GM12801 (cell line): ENCODE results near the gene CAMK1D.

Source experiments
- CTCF ChIP-seq: IDR thresholded peaks from one replicate; pipeline ENCODE4 v1.5.1; 2011; ENCODE audit warnings: control low read depth; ENCODE audit not compliant: insufficient read length; ENCODE audit errors: extremely low read depth

Gene CAMK1D

GRCh38 chr10:12533723-12534122, 184.4 kb downstream of the CAMK1D start:
- no peak for TF ChIP-seq CTCF

- TF ChIP-seq CTCF: no peak
These were observed 185.5 kb downstream of the CAMK1D start for GRCh38 chr10:12534824-12535223.

- TF ChIP-seq CTCF: no peak
These were observed 186.3 kb downstream of the CAMK1D start for GRCh38 chr10:12535656-12536055.

GRCh38 chr10:12538491-12538995, 189.2 kb downstream of the CAMK1D start:
- TF ChIP-seq CTCF: no peak

- no peak for TF ChIP-seq CTCF
These were observed 190.2 kb downstream of the CAMK1D start for GRCh38 chr10:12539350-12540164.

GRCh38 chr10:12540341-12540781, 191.0 kb downstream of the CAMK1D start:
- TF ChIP-seq CTCF: no peak

GRCh38 chr10:12541446-12542067, 192.2 kb downstream of the CAMK1D start:
- no peak for TF ChIP-seq CTCF
